HG02678 (cell line): ENCODE results near the gene ZNF488.
"Not testable (repeated sequence)": the region's sequence is repeated elsewhere in the genome, so short reads cannot be mapped to it uniquely, and the experiment has no call there.

Experiments
- ATAC-seq: cut with Tn5 transposase; IDR thresholded peaks from one replicate; pipeline ENCODE4 v1.9.1; 2021; ENCODE audit warnings: mild to moderate bottlenecking, moderate library complexity; ENCODE audit not compliant: unreplicated experiment

ZNF488 gene

DNA sequence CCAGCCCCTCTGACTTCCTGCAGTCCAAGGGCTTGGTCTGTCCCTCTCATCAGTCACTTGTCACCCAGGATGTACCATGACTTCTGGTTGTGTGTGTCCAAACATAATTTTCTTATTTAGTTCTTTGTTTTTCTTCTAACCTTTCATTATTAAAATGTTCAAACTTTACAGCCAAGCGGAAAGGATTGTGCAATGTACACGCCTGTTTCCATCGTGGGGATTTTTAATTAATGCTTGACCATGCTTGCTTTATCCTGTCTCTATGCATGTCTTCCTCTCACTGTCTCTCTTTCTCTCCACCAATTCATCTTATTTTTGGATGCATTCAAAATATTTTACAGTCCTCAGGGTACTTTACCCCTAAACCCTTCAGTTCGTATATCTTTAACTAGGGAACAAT, 26.2 kb upstream of the ZNF488 start:
- no peak for ATAC-seq

DNA sequence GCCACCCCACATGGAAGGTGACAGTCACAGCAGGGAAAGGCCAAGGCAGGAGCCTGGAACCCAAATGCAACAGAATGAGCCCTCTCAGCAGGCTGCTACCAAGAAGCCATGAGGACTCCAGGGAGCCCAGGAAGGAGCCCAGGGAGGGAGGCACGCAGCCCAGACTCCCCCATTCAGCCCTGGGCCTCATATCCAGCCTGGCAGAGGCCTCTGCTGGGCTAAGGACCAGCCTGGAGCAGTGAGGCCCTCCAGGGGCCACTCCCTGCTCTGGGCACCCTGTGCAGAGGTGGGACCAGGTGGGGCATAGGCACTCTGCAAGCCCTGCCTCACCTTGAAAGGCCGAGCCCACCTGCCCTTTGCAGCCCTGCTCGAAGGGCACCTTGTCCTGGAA, 25.8 kb upstream of the ZNF488 start:
- no peak for ATAC-seq

DNA sequence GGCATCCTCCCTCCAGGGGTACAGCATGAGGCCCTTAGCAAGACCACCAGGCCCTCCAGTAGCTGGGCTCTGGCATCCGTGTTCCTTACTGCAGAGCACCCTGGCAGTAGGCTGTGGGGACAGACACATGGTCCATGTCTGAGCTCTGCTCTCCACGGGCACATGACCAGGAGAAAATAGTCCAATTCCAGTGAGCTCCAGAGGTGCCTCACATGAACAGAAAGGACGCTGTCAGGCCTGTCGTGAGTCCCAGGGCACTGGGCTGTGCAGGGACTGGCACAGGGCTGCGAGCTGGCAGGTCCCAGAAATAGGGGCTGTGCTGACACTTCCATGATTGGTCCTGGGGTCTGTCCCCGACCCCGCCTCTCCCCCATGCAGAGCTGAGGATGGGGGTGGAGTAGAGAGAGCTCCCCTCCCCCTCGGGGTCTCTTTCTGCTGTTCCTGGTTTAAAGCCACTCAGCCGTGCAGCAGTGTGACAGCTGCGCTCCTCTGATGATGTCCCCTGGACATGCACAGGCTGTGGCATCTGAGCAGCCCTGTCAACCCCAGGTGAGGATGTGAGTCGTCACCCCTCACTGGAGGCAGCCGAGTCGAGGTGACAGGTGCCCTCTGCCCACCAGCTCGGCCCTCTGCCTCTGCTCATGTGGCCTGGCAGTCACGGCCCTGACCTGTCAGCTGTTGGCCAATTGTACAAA, 25.2 kb upstream of the ZNF488 start:
- no peak for ATAC-seq

DNA sequence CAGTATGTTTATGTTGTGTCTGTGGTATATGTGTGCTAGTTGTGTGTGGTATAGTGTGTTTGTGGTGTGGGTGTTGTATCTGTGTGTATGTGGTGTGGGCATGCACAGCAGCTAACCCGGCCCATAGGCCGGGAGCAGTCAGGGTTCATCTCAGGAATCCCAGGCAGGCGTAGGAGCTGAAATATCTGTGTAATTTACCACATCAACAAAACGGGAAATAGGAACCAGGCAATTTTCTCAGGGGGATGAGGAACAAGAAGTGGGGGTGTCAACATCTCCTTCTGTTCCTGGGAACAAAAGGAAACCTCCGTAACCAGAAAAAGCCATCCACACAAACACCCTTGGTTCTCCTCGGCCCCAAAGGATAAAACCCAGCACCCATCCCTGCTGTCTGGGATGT, 24.5 kb upstream of the ZNF488 start:
- no peak for ATAC-seq

DNA sequence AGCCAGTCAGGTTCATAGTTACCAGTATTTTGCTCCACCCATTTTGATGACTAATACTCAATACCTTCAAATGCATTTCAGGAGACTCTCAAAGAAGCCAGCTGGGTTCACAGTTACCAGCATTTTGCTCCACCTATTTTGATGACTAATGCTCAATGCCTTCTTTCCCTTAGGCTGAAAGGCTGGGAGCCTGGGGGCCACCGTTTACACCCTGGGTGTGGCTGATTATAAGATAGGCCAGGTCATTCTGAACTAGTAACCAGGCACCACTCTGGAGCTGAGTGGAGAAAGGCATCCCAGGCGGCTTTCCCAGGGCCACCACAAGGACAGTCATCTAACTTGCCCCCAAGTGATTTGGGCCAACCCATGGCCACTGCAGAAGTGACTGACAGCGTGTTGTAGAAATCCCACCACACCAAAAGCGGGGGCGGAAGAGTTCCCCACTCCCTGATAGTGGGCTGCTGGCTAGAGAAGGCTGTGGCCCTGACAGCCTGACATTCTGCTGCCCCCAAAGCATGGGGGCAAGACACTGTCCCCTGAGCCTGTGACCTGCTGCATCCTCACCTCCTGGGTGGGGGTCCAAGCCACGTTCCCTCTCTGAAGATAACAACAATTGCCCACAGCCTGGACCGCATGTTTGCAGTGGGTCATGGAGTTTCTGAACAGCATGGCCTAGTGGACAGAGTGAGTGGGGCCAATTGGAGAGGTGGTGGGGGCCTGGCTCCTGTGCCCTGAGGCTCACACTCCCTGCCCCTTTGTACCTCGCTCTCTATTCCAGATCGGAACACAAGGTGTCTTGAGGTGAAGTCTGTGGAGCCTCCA, 23.0 kb upstream of the ZNF488 start:
- no peak for ATAC-seq

DNA sequence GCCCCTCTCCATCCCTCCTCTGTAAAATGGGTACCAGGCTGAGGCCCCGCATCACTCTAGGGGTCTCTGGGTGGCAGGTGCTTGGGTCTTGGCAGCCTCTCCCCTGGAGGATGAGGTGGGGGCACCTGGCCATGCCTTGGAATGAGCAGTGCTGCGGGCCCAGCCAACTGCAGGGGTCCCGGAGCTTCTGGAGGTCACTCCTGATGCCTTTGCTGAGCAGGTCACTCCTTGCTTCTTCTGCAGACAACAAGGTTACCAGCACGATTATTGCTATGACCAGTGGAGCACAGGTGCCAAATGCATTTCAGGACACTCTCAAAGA, 22.4 kb upstream of the ZNF488 start:
- ATAC-seq, result no peak

DNA sequence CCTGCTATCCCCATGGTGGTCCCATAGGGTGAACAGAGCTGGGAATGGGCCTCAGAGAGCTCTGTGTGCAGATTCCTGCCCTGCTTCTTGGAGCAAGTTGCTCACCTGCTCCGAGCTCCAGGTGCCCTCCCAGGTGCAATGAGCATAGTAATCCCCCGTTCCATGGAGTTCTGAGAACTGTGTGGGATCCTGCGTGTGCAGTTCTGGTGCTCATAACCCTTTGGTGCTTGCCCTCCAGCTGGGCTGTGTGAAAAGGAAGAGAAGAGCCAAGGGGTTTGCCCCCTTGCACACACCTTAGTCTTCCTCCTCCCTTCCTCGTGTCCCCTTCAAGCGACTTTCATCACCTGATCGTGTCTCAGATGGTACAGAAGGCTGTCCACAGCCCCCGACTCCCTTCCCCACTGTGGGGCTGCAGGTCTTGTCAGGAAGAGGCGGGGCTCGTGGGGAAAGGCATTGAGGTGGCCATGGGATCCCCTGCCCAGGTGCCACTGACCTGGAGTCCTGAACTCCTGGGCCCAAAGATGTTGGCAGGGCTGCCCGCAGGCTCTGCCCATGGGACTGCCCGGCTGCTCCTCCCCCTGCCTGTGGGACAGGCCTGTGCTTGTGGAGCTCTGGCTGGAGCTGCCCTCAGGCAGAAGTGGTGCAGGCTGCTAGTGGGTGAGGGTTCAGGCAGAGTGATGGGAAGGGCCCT, 21.9 kb upstream of the ZNF488 start:
- ATAC-seq, result no peak

DNA sequence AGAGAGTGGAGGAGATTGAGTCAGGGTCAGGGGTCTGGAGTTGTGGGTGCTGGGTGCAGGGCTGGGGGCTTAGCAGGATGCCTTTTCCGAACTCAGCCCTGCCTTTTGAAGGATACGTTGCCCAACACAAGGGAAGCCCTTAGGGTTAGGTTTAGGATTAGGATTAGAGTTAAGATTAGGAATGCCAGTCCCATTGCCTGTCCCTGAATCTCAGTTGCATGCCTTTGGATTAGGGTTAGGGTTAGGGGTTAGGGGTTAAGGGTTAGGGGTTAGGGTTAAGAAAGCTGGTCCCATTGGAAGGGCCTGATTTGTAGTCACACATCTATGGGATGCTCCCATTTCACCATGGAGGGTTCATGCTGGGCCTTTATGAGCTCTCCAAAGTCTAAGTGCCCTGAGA, 20.8 kb upstream of the ZNF488 start:
- no peak for ATAC-seq

DNA sequence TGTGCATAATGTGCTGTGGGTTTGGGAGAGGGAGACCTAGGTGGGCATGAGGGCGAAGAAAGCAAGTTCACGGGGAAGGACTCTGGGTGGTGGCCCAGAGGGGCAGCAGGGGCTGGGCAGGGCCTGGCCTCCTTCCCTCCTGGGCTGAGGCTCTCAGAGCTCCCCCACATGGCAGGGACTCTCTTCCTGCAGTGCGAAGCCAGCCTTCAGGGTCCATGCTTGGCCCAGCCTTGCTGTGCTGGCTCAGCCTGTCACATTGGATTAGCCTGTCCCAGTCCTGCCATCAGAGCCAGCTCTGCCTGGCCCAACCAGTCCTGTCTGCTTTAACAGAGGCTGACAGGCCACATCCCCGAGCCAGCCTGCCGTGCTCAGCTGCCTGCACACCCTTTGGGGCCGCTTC, 20.4 kb upstream of the ZNF488 start:
- no peak for ATAC-seq

DNA sequence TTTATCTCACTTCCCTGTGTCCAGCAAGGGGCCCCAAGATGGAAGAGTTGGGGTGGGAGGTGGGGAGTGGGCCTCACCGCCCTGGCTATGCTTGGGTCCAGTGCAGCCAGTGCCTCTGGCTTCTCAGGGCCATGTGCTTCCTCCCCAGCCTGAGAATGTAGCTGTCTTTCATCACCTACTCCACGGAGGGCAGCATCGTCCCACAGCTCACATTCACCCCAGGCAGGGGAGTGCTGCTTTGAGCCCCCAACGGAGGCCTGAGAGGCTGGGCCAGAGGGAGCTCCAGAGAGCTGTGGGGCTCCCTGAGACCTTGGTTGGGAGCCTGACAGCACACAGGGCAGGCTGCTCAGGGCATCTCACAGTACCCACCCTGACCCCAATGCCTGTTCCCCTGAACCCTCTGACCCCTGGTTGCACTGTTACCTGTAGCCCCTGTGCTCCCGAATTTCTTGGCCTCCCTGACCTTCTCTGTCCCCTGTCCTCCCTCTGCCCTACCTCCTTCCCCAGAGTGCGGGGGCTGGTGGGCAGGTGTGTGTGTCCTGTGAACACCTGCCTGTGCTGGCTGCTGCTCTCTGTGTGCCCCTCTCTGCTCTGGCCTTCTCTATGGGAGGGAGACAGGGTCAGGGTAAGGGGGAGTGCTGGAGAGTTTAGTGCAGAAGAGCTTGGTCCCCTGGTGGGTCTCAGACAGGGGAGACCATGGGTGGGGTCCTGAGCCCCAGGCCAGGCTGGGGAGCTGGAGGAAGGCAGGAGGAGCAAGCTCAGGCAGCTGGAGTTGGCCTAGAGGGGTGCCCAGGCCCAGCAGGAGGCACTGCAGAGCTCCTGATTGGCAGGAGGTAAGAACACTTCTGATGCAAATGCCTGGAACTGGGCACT, 19.6 kb upstream of the ZNF488 start:
- ATAC-seq, result no peak

DNA sequence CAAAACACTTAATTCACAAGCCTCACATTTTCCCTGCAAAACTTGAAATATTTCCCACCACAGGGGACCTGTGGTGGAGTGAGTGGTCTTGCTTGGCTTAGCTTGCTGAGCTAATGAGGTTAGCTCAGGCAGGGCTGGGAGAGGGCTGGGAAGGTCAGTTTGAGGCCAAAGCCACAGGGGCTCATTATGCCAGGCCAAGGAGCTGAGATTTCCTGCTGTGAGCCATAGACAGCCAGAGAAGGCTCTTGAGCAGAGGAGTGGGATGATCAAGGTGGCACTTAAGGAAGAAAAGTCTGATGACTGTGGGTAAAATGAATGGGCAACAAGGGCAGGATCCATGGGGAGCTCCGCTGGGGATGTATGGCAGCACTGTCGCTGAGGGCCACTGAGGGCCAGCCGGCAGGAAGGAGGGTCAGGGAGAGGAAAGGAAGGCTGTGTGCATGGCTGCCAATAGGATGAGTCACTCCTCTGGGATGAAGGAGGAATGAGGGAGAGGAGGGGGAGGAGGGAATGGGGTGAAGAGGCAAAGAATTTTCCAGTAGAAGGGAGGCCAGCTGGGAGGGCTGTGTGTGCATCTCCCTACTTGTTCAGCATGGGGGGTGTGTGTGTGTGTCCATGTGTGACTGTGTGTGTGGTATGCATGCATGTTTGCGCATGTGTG, 18.7 kb upstream of the ZNF488 start:
- ATAC-seq, result no peak

DNA sequence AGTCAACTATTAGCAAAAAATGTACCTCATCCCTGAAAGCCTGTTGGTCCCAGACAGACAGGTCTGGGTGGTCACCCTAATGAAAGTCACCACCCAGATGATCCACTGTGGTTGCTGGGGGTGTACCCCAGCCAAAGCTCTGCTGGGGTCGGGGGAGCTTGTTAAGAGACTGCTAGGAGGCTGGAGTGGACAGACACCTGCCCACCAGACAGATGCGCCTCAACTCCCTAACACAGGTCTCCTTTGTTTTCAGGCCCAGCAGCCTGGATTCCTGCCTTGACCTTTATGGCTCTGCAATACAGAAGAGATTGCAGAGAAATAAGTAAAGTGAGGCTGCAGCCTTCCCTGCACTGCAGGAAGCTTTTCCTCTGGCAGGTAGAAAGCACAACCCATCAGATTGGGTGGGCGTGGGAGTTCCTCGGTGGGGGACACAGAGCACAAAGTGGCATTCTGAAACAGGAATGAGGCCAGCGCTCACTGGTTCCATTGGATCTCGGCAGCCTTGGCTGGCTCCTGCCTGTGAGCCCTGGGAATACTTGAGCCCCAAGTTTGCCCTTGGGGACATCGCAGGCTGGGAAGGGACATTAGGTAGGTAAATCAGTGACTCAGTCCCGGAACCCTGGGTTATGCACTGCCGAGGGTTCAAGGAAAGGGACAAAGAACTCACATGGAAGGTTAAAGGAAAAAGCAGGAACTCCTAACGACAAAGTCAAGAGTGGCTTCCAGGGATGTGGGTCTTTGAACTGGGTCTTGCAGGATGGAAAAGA, 18.0 kb upstream of the ZNF488 start:
- ATAC-seq, result no peak

DNA sequence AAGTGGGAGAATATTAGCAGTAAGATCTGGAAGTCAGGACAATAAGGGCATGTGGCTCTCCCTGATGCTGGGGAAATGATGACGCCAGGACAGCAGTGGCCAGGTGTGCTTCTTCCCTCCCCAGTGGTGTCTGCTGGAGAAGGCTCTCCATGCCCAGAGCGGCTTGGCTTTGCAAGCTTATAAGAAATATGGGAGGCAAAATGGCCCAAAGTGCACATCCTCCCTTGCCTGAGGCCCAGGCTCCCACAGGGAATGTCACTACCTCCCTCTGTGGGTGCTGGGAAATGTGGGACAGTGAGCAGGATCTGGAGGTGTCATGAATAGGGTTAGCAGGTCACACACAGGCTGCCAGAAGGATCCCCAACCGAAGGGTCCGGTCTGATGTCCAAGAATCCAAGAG, 17.1 kb upstream of the ZNF488 start:
- no peak for ATAC-seq

DNA sequence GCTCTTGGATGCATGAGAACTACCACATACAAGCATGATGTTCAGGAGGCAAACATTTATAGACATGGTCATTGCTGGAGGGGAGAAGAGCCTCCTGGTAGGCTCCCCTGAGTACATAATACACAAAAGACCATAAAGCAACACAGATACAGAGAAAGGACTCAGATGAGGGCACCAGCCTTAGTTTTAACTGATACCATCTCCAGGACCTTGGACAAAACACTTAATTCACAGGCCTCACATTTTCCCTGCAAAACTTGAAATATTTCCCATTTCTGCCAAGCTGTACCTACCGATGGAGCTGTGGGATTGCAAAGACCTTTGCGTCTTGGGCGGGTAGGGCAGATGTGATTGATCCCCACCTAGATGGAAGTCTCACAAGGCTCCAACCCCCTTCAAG, 16.7 kb upstream of the ZNF488 start:
- no peak for ATAC-seq

DNA sequence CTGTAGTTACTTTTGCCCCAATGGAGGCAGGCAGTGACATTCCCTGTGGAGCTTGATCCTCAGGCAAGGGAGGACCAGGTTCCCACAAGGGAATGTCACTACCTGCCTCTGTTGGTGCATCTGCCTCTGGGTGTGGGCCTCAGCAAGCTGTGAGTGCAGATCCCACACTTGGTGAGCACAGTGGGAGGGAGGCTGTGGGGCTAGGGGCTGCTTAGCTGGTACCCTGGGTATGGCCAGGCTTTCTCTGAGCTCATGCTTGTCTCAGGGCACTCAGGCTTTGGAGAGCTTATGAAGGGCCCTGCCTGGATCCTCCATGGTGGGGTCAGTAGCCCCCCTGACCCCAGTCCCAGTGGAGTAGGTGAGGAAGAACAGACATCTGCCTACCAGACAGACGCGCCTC, 16.2 kb upstream of the ZNF488 start:
- no peak for ATAC-seq

DNA sequence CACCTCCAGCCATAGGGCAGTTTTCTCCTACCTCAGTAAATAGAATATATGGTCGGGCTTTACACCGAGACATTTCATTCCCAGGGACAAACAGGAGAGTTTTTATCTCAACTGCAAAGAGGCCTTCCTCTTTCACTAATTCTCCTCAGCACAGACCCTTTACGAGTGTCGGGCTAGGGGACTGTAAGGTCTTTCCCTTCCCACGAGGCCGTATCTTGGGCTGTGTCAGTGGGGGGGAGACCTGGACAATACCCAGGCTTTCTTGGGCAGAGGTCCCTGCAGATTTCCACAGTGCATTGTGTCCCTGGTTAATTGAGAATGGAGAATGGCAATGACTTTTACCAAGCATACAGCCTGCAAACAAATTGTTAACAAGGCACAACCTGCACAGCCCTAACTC, 13.2 kb upstream of the ZNF488 start:
- ATAC-seq, result no peak

DNA sequence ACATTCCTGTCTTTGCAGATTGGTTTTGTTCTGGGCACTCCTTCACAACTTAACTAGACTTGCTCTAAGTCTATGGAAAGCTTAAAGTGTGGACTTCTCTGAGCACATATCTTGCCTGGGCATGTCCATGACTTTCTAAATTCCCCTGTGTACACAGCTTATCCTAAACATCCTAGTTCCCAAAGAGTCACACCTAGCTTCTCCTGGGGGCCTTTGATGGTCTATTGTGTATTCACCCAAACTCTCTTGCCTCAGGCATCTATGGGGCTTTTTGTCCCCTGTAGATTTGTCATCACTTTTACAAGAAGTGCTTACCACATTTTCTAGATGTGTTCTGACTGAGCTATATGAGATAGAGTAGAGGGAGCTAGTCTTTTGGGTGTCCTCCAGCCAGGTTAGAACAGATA, 12.2 kb upstream of the ZNF488 start:
- no peak for ATAC-seq

DNA sequence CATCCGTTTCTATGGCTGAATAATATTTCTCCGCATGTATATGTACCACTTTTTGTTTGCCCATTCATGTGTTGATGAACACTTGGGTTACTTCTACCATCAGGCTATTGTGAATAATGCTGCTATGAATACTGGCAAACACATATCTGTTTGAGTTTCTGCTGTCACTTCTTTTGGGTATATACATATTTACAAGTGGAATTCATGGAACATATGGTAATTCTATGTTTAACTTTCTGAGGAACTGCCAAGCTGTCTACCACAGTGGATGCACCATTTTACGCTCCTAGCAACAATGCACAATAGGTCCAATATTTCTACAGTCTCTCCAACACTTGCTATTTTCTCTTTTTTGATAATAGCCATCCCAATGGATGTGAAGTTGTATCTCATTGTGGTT, 5.5 kb upstream of the ZNF488 start:
- ATAC-seq, result no peak

DNA sequence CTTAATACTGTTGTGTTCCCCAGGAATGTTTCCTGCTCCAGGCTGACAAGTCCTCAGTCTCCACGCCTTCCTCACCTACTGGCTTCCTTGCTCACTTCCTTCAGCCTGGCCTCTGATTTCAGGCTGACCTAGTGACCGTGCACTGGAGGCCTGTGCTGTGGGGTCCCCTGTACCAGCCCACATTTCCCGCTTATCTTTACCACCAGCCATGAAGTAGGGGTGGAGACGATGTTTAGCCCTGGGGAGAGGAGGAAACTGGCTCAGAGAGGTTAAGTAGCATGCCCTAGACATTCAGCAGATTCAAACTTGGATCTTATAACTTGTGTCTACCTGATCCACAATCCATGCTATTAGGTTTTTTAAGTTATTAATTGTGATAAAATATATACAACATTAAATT, 4.8 kb upstream of the ZNF488 start:
- no peak for ATAC-seq

DNA sequence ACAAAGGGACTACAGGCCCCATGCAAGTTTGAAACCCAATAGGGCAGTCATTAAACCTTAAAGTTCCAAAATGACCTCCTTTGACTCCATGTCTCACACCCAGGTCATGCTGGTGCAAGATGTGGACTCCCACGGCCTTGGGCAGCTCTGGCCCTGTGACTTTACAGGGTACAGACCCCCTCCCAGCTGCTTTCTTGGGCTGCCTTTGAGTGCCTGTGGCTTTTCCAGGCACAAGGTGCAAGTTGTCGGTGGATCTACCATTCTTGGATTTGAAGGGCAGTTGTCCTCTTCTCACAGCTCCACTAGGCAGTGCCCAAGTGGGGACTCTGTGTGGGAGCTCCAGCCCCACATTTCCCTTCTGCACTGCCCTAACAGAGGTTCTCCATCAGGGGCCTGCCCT, 2.0 kb upstream of the ZNF488 start:
- ATAC-seq, result not testable (repeated sequence)
